Gastroesophageal sphincter (tissue), 4 donors: ENCODE measurements around the gene CCNDBP1. TPM values are rescaled to one million over a fixed set of nuclear protein-coding genes. Genes with fewer than 3 reads are reported as not detected.
"Not testable (repeated sequence)": the region's sequence is repeated elsewhere in the genome, so short reads cannot be mapped to it uniquely, and the experiment has no call there.

Experiments used
- ATAC-seq: fragments of 150-250 bp; one replicate; pipeline ENCODE4 v1.9.1; 2016; ENCODE audit warnings: mild to moderate bottlenecking, moderate library complexity
- H3K27ac ChIP-seq, 4 donors: fragments of 200-600 bp; sonication (generic) in 3 of 4; 1 replicate in 3 of 4; 2 replicates in 1 of 4; pipeline ENCODE4 v1.5.1; 2016 to 2019
- H3K27me3 ChIP-seq: fragments of 200-600 bp; sonication (generic); one replicate; pipeline ENCODE4 v1.5.1; 2019
- H3K36me3 ChIP-seq, 2 donors: fragments of 200-600 bp; sonication (generic); one replicate each; pipeline ENCODE4 v1.5.1; 2019; ENCODE audit warnings: control low read depth in 1 of 2
- H3K4me1 ChIP-seq, 3 donors: fragments of 200-600 bp; sonication (generic); 1 replicate in 2 of 3; 2 replicates in 1 of 3; pipeline ENCODE4 v1.5.1; 2016 to 2019; ENCODE audit warnings: control low read depth in 2 of 3
- H3K4me3 ChIP-seq, 2 donors: fragments of 200-600 bp; sonication (generic); one replicate each; pipeline ENCODE4 v1.5.1; 2019; ENCODE audit warnings: mild to moderate bottlenecking in 1 of 2, moderate library complexity in 1 of 2
- H3K9me3 ChIP-seq, 3 donors: fragments of 200-600 bp; sonication (generic); one replicate each; pipeline ENCODE4 v1.5.1; 2017 to 2019; ENCODE audit warnings: control low read depth in 2 of 3
- EP300 ChIP-seq: sonication (generic); formaldehyde crosslinking; IDR thresholded peaks from one replicate; pipeline ENCODE4 v1.6.1; 2017; ENCODE audit warnings: antibody characterized with exemption, mild to moderate bottlenecking
- POLR2A ChIP-seq, 2 donors: fragments of 450-650 bp; IDR thresholded peaks; one replicate each; pipeline ENCODE4 v1.6.1; 2017; ENCODE audit warnings: antibody characterized with exemption in 2 of 2, mild to moderate bottlenecking in 2 of 2, moderate library complexity in 1 of 2
- POLR2AphosphoS5 ChIP-seq: sonication (generic); formaldehyde crosslinking; IDR thresholded peaks from one replicate; pipeline ENCODE4 v1.6.1; 2017; ENCODE audit warnings: antibody characterized with exemption
- WGBS, 2 donors: methylation state at CpG; one replicate each; pipeline ENCODE4 v1.1.5; 2018; ENCODE audit warnings: low coverage in 1 of 2; 5-methylcytosine and 5-hydroxymethylcytosine counted together
- total RNA-seq, 4 donors: library from RNA; depleted of rRNA; stranded (reverse); fragments of >200 nt; gene quantifications; one replicate each; pipeline ENCODE4 v1.1.0, GENCODE V29; 2016
- TF ChIP-seq, protein P1 (sequence below), 4 experiments: fragments of 200-600 bp in 2 of 4; fragments of 450-650 bp in 2 of 4; sonication (generic) in 1 of 4; IDR thresholded peaks; one replicate each; pipeline ENCODE4 v1.5.1; 2017 to 2019; ENCODE audit warnings: antibody characterized with exemption in 4 of 4, mild to moderate bottlenecking in 2 of 4, moderate library complexity in 2 of 4

The CCNDBP1 gene
- total RNA-seq, 4 donors from 2014 or later = 43.0 to 70.9 (median 54.1) TPM

GRCh38 chr15:43168192-43169107, 16.8 kb upstream of the CCNDBP1 start:
- WGBS, 2 donors = 38% methylated on average over 1 of the region's 2 CpGs; no CpG with 5 or more reads in 1 of the 2 donors
- TF ChIP-seq POLR2AphosphoS5 = peak; percentile 24
- no peak for TF ChIP-seq POLR2A (IDR thresholded peaks at IDR 0.05)
- Histone ChIP-seq H3K27ac (peak overlapping the region in 2 of 4 donors; percentile 26 to 42), H3K27me3 (no peaks in the 10 kb centered on the region), H3K9me3 (no peaks in the 10 kb centered on the region), H3K4me3 (no peak overlapping the region), H3K4me1 (peaks cover 0 to 9% (median 0%) of the 10 kb centered on the region in 3 donors), H3K36me3 (peaks cover 3 to 65% of the 10 kb centered on the region in 2 donors)
- no peak for ATAC-seq

DNA sequence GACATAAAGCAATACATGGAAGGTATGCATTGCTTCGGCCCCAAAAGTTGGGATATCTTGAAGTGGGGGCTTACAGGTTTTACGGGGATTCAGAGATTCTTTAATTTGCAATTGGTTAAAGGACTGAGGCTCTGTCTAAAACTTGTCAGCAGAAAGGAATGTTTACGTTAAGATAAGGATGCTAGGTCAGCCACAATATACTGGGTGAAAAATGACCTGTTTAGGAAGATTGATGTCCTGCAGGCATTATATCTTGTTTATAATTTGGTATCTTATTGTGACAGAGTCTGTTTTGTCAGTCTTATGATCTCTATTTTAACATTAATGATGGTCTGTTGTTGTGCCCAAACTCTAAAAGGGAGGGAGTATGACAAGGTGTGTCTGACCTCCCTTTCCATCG, 15.3 kb upstream of the CCNDBP1 start:
- Histone ChIP-seq H3K27me3 (no peaks in the 10 kb centered on the region), H3K36me3 (peaks cover 3 to 65% of the 10 kb centered on the region in 2 donors), H3K4me3 (no peak overlapping the region), H3K4me1 (peaks cover 0 to 9% (median 0%) of the 10 kb centered on the region in 3 donors), H3K27ac (no peak overlapping the region), H3K9me3 (no peaks in the 10 kb centered on the region)
- TF ChIP-seq POLR2AphosphoS5 (no peak), POLR2A (IDR thresholded peaks at IDR 0.05) (no peak), EP300 (no peak)
- TF ChIP-seq, protein P1, sequence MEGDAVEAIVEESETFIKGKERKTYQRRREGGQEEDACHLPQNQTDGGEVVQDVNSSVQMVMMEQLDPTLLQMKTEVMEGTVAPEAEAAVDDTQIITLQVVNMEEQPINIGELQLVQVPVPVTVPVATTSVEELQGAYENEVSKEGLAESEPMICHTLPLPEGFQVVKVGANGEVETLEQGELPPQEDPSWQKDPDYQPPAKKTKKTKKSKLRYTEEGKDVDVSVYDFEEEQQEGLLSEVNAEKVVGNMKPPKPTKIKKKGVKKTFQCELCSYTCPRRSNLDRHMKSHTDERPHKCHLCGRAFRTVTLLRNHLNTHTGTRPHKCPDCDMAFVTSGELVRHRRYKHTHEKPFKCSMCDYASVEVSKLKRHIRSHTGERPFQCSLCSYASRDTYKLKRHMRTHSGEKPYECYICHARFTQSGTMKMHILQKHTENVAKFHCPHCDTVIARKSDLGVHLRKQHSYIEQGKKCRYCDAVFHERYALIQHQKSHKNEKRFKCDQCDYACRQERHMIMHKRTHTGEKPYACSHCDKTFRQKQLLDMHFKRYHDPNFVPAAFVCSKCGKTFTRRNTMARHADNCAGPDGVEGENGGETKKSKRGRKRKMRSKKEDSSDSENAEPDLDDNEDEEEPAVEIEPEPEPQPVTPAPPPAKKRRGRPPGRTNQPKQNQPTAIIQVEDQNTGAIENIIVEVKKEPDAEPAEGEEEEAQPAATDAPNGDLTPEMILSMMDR (IDR thresholded peaks at IDR 0.05) = no peak
- WGBS, 2 donors = 66 to 94% methylated on average over 4 of the region's 4 CpGs
- no peak for ATAC-seq

DNA sequence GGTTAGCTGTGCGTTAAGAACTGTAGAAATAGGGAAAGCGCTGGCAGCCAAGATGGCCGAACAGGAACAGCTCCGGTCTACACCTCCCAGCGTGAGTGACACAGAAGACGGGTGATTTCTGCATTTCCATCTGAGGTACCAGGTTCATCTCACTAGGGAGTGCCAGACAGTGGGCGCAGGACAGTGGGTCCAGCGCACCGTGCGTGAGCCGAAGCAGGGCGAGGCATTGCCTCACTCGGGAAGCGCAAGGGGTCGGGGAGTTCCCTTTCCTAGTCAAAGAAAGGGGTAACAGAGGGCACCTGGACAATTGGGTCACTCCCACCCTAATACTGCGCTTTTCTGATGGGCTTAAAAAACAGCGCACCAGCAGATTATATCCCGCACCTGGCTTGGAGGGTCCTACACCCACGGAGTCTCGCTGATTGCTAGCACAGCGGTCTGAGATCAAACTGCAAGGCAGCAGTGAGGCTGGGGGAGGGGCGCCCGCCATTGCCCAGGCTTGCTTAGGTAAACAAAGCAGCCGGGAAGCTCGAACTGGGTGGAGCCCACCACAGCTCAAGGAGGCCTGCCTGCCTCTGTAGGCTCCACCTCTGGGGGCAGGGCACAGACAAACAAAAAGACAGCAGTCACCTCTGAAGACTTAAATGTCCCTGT, 9.4 kb upstream of the CCNDBP1 start:
- H3K27me3 ChIP-seq, H3K9me3 ChIP-seq, H3K4me3 ChIP-seq, H3K27ac ChIP-seq, ATAC-seq, H3K4me1 ChIP-seq: not testable (repeated sequence)
- 96 to 100% methylated on average over 8 to 17 of the region's 25 CpGs for WGBS, 2 donors
- peaks cover 0 to 63% of the 10 kb centered on the region in 2 donors for H3K36me3 ChIP-seq

DNA sequence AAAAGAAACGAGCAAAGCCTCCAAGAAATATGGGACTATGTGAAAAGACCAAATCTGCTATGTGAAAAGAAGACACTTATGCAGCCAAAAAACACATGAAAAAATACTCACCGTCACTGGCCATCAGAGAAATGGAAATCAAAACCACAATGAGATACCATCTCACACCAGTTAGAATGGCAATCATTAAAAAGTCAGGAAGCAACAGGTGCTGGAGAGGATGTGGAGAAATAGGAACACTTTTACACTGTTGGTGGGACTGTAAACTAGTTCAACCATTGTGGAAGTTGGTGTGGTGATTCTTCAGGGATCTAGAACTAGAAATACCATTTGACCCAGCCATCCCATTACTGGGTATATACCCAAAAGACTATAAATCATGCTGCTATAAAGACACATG, 8.1 kb upstream of the CCNDBP1 start:
- H3K4me1 ChIP-seq = peaks cover 0 to 15% (median 0%) of the 10 kb centered on the region in 3 donors
- not testable (repeated sequence) for H3K27ac ChIP-seq, H3K27me3 ChIP-seq, ATAC-seq, H3K9me3 ChIP-seq, H3K4me3 ChIP-seq
- WGBS, 2 donors = 97 to 100% methylated on average over 1 to 2 of the region's 2 CpGs
- peaks cover 0 to 61% of the 10 kb centered on the region in 2 donors for H3K36me3 ChIP-seq

GRCh38 chr15:43183270-43183669, 1.9 kb upstream of the CCNDBP1 start:
- TF ChIP-seq POLR2A (IDR thresholded peaks at IDR 0.05) (no peak), EP300 (no peak), POLR2AphosphoS5 (no peak)
- TF ChIP-seq, protein P1 (IDR thresholded peaks at IDR 0.05) = no peak
- H3K4me1 ChIP-seq = peaks cover 0 to 50% (median 12%) of the 10 kb centered on the region in 3 donors
- no peaks in the 10 kb centered on the region for H3K9me3 ChIP-seq
- no peak overlapping the region for H3K4me3 ChIP-seq
- H3K36me3 ChIP-seq = peaks cover 0 to 31% of the 10 kb centered on the region in 2 donors
- peak overlapping the region in 1 of 4 donors; percentile 94 for H3K27ac ChIP-seq
- 68 to 78% methylated on average over 3 of the region's 3 CpGs for WGBS, 2 donors
- ATAC-seq = no peak
- no peaks in the 10 kb centered on the region for H3K27me3 ChIP-seq

DNA sequence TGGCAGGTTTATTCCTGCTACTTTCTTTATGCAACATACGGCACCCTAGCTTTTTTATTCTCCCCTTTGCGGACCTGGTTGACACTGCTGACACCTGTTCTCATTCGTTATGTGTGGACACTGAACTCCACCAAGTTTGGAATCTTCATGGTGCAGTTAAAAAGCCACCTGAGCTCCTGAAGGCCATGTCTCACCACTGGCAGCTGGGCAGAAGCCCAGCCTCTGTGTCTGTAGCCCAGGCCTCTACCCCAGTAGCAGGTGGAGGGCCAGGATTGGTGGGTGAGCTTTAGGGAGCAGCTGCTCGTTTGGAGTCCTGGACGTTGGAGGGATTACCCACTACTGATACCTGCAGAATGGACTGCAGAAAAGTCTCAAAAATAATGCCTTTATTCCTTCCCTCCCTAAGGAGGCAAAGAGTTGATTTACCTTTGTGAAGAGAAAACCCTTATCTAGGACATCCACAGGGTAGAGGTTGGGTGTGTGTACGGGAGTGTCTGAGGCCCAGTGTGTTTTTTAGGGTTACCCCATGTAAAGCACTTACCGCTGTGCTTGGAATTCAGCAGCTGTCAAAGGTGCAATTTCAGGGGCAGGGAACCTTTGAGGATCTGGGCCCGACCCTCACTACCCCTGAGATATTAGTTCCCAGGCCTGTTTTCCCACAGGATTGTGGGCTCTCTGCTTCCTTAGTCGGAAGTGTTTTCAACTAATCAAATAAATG, 637 bp upstream of the CCNDBP1 start:
- ATAC-seq = peak; percentile 2
- TF ChIP-seq, protein P1 (IDR thresholded peaks at IDR 0.05) = no peak
- TF ChIP-seq EP300 (no peak), POLR2AphosphoS5 (no peak), POLR2A (IDR thresholded peaks at IDR 0.05) (no peak)
- Histone ChIP-seq H3K27me3 (no peaks in the 10 kb centered on the region), H3K27ac (peak overlapping the region in 3 of 4 donors; percentile 92 to 94 (median 94)), H3K9me3 (no peaks in the 10 kb centered on the region), H3K36me3 (peaks cover 0 to 30% of the 10 kb centered on the region in 2 donors), H3K4me1 (peaks cover 0 to 59% (median 12%) of the 10 kb centered on the region in 3 donors), H3K4me3 (peak overlapping the region in 1 of 2 donors; percentile 90)
- 65 to 81% methylated on average over 4 to 7 of the region's 9 CpGs for WGBS, 2 donors
